ENCODE results near the gene GOPC.
A peak's percentile ranks its signal among the peaks of the same experiment; 100 is the strongest.
"Not testable (repeated sequence)": the region's sequence is repeated elsewhere in the genome, so short reads cannot be mapped to it uniquely, and the experiment has no call there.

The GOPC gene

GRCh38 chr6:117602151-117602898 is at the start of gene GOPC:
TSS of gene GOPC (minus strand) at chr6:117602511. CDS start at chr6:117602288, 223 bp downstream.
- DNase-seq (ENCODE audit: low read depth), result peak; percentile 98

GRCh38 chr6:117651984-117652383 is 49.7 kb upstream of the GOPC start:
- DNase-seq (ENCODE audit: low read depth), result not testable (repeated sequence)

- no peak for DNase-seq (ENCODE audit: low read depth)
Measured at GRCh38 chr6:117642976-117643375, 40.7 kb upstream of the GOPC start.

GRCh38 chr6:117637770-117638169 is 35.5 kb upstream of the GOPC start:
- no peak for DNase-seq (ENCODE audit: low read depth)

GRCh38 chr6:117629119-117629660 is 26.9 kb upstream of the GOPC start:
- DNase-seq (ENCODE audit: low read depth), result no peak

- no peak for DNase-seq (ENCODE audit: low read depth)
Measured at GRCh38 chr6:117627533-117627932, 25.2 kb upstream of the GOPC start.

GRCh38 chr6:117624869-117625481 is 22.7 kb upstream of the GOPC start:
- DNase-seq (ENCODE audit: low read depth), result no peak

GRCh38 chr6:117619178-117619577 is 16.9 kb upstream of the GOPC start:
- DNase-seq (ENCODE audit: low read depth), result no peak

GRCh38 chr6:117617210-117618035 is 15.1 kb upstream of the GOPC start:
- no peak for DNase-seq (ENCODE audit: low read depth)

- DNase-seq (ENCODE audit: low read depth), result no peak
Measured at GRCh38 chr6:117616391-117617209, 14.3 kb upstream of the GOPC start.

- peak; percentile 39 for DNase-seq (ENCODE audit: low read depth)
Measured at GRCh38 chr6:117615750-117616390, 13.6 kb upstream of the GOPC start.

- DNase-seq (ENCODE audit: low read depth), result no peak
Measured at GRCh38 chr6:117613920-117614560, 11.7 kb upstream of the GOPC start.

- no peak for DNase-seq (ENCODE audit: low read depth)
Measured at GRCh38 chr6:117607511-117607910, 5.2 kb upstream of the GOPC start.

- peak; percentile 83 for DNase-seq (ENCODE audit: low read depth)
Measured at GRCh38 chr6:117605169-117605826, 3.0 kb upstream of the GOPC start.

- DNase-seq (ENCODE audit: low read depth), result no peak
Measured at GRCh38 chr6:117603821-117604220, 1.5 kb upstream of the GOPC start.

- DNase-seq (ENCODE audit: low read depth), result no peak
Measured at GRCh38 chr6:117602899-117603588, 733 bp upstream of the GOPC start.

GRCh38 chr6:117601811-117602150 is 530 bp downstream of the GOPC start:
- DNase-seq (ENCODE audit: low read depth), result no peak

GRCh38 chr6:117600008-117600743 is 2.1 kb downstream of the GOPC start:
- DNase-seq (ENCODE audit: low read depth), result peak; percentile 51

GRCh38 chr6:117597755-117598154 is 4.6 kb downstream of the GOPC start:
- DNase-seq (ENCODE audit: low read depth), result no peak

Data from iris pigment epithelial cell (primary cell).